Trophoblast cell (in vitro differentiated cells and primary cell): ENCODE results near the gene CSRP2.

Experiments used
- DNase-seq, 2 donors: peaks; one replicate each; pipeline ENCODE4 v3.0.0-alpha.2; 2016
- H2AFZ ChIP-seq: 2 replicates; pipeline ENCODE4 v1.6.1; 2013; ENCODE audit warnings: low read length, moderate library complexity, mild to moderate bottlenecking; ENCODE audit not compliant: insufficient read depth, poor library complexity
- H2AK5ac ChIP-seq: 2 replicates; pipeline ENCODE4 v1.6.1; 2013; ENCODE audit warnings: mild to moderate bottlenecking, low read length
- H2BK120ac ChIP-seq: 2 replicates; pipeline ENCODE4 v1.6.1; 2013; ENCODE audit warnings: low read length, mild to moderate bottlenecking, moderate library complexity; ENCODE audit not compliant: insufficient read depth, poor library complexity
- H2BK12ac ChIP-seq: 2 replicates; pipeline ENCODE4 v1.6.1; 2013; ENCODE audit warnings: mild to moderate bottlenecking, low read length, moderate library complexity
- H2BK5ac ChIP-seq: 2 replicates; pipeline ENCODE4 v1.6.1; 2013; ENCODE audit warnings: low read length, low read depth, moderate library complexity, mild to moderate bottlenecking; ENCODE audit not compliant: poor library complexity
- H3K14ac ChIP-seq: 2 replicates; pipeline ENCODE4 v1.6.1; 2013; ENCODE audit warnings: mild to moderate bottlenecking, low read length
- H3K18ac ChIP-seq: 2 replicates; pipeline ENCODE4 v1.6.1; 2013; ENCODE audit warnings: mild to moderate bottlenecking, low read length
- H3K23ac ChIP-seq: 2 replicates; pipeline ENCODE4 v1.6.1; 2013; ENCODE audit warnings: low read length
- H3K27ac ChIP-seq: 2 replicates; pipeline ENCODE4 v1.5.1; 2013; ENCODE audit warnings: low read depth, mild to moderate bottlenecking, inconsistent platforms, low read length, moderate library complexity
- H3K27me3 ChIP-seq: 2 replicates; pipeline ENCODE4 v1.6.1; 2013; ENCODE audit warnings: inconsistent platforms, mild to moderate bottlenecking, low read length, moderate library complexity; ENCODE audit not compliant: insufficient read depth
- H3K36me3 ChIP-seq, 2 experiments: 1 replicate in 1 of 2; 2 replicates in 1 of 2; pipeline ENCODE4 v1.6.1; 2013; ENCODE audit warnings: low read length in 2 of 2, mild to moderate bottlenecking in 2 of 2, moderate library complexity in 1 of 2; ENCODE audit not compliant: insufficient read depth in 2 of 2, control insufficient read depth in 1 of 2
- H3K4ac ChIP-seq: 2 replicates; pipeline ENCODE4 v1.6.1; 2013; ENCODE audit warnings: low read depth, mild to moderate bottlenecking, low read length, moderate library complexity
- H3K4me1 ChIP-seq, 2 experiments: 1 replicate in 1 of 2; 2 replicates in 1 of 2; pipeline ENCODE4 v1.6.1; 2013; ENCODE audit warnings: low read length in 2 of 2, mild to moderate bottlenecking in 2 of 2, moderate library complexity in 1 of 2; ENCODE audit not compliant: insufficient read depth in 2 of 2, control insufficient read depth in 1 of 2
- H3K4me2 ChIP-seq: 2 replicates; pipeline ENCODE4 v1.6.1; 2013; ENCODE audit warnings: inconsistent platforms, mild to moderate bottlenecking, low read length, moderate library complexity
- H3K4me3 ChIP-seq: 2 replicates; pipeline ENCODE4 v1.5.1; 2013; ENCODE audit warnings: mild to moderate bottlenecking, low read depth, low read length, inconsistent platforms
- H3K79me1 ChIP-seq: one replicate; pipeline ENCODE4 v1.6.1; 2013; ENCODE audit warnings: low read length
- H3K79me2 ChIP-seq: 2 replicates; pipeline ENCODE4 v1.6.1; 2013; ENCODE audit warnings: low read length, mild to moderate bottlenecking; ENCODE audit not compliant: control insufficient read depth, insufficient read depth, poor library complexity
- H3K9ac ChIP-seq: 2 replicates; pipeline ENCODE4 v1.6.1; 2013; ENCODE audit warnings: mild to moderate bottlenecking, low read length
- H3K9me3 ChIP-seq: 2 replicates; pipeline ENCODE4 v1.6.1; 2013; ENCODE audit warnings: low read depth, mild to moderate bottlenecking, control low read depth, inconsistent platforms, low read length; ENCODE audit not compliant: insufficient read depth
- H4K12ac ChIP-seq: 2 replicates; pipeline ENCODE4 v1.6.1; 2013; ENCODE audit warnings: low read depth, mild to moderate bottlenecking, low read length, moderate library complexity
- H4K8ac ChIP-seq: 2 replicates; pipeline ENCODE4 v1.6.1; 2013; ENCODE audit warnings: low read depth, mild to moderate bottlenecking, low read length, moderate library complexity
- H4K91ac ChIP-seq: one replicate; pipeline ENCODE4 v1.6.1; 2013; ENCODE audit warnings: low read depth, mild to moderate bottlenecking, low read length, moderate library complexity
- WGBS: extraction: QIAGEN DNeasy Blood & Tissue Kit; methylation state at CpG from one replicate; pipeline ENCODE4 v1.1.7; 2013; ENCODE audit warnings: missing lambda C conversion rate; ENCODE audit not compliant: insufficient read length, insufficient coverage; ENCODE audit errors: extremely low coverage; 5-methylcytosine and 5-hydroxymethylcytosine counted together

CSRP2 gene

DNA sequence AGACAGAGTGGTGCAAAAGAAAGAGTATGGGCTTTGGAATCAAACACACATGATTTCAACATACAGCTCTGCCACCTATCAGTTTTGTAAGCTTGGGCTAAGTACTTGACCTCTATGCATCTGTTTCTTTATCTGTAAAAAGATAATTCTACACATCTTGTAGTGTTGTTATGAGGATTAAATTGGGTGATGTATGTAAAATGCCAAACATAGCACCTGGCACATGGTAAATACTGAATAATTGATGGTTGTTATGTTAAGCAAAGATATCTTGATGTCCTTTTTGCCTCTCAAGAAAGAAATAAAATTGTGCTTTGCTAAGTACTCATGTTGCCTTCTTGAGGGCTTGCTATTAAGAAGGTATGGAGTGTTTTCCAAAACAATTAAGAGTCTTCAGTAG, 2.3 kb upstream of the CSRP2 start:
- H3K27ac ChIP-seq: no peak overlapping the region
- no peak overlapping the region for H2AFZ ChIP-seq
- H3K79me1 ChIP-seq: peaks cover 12% of the 10 kb centered on the region
- no peaks in the 10 kb centered on the region for H3K4me1 ChIP-seq
- H4K91ac ChIP-seq: no peak overlapping the region
- H2BK5ac ChIP-seq: no peak overlapping the region
- no peaks in the 10 kb centered on the region for H3K36me3 ChIP-seq
- H3K4me2 ChIP-seq: no peak overlapping the region
- H3K14ac ChIP-seq: no peak overlapping the region
- no peak overlapping the region for H2BK12ac ChIP-seq
- no peak overlapping the region for H3K18ac ChIP-seq
- no peak overlapping the region for H3K4me3 ChIP-seq
- no peak overlapping the region for H3K23ac ChIP-seq
- H4K12ac ChIP-seq: no peak overlapping the region
- H2AK5ac ChIP-seq: no peak overlapping the region
- H3K9me3 ChIP-seq: no peaks in the 10 kb centered on the region
- no peak overlapping the region for H3K9ac ChIP-seq
- no peaks in the 10 kb centered on the region for H3K27me3 ChIP-seq
- no peak overlapping the region for H2BK120ac ChIP-seq
- H3K4ac ChIP-seq: no peak overlapping the region
- no peak for DNase-seq
- peaks cover 8% of the 10 kb centered on the region for H3K79me2 ChIP-seq
- no peak overlapping the region for H4K8ac ChIP-seq

DNA sequence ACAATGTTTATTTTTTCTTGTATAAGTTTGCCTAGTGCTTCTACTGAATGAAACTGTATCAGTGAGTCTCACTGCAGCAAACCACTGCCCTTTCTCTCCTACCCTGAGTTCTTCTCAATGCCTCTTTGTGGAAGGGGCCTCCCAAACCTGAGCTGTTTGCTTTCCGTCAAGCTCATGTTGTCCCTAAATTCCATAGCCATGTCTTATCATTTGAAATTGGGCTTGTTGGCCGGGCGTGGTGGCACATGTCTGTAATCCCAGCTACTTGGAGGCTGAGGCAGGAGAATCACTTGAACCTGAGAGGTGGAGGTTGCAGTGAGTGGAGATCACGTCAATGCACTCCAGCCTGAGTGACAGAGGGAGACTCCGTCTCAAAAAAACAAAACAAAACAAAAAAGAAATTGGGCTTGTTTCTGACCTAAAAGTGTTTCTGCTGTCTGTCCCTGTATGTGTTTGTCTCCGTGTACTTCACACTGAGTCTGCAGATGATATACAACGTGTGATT, 1.8 kb upstream of the CSRP2 start:
- Histone ChIP-seq H3K14ac (no peak overlapping the region), H3K18ac (no peak overlapping the region), H3K79me2 (peaks cover 8% of the 10 kb centered on the region), H3K27ac (no peak overlapping the region), H3K36me3 (no peaks in the 10 kb centered on the region), H3K4me1 (no peaks in the 10 kb centered on the region), H2AK5ac (no peak overlapping the region), H2AFZ (no peak overlapping the region), H2BK5ac (no peak overlapping the region), H4K12ac (no peak overlapping the region), H3K4me3 (no peak overlapping the region), H3K9ac (no peak overlapping the region), H4K8ac (no peak overlapping the region), H3K4me2 (no peak overlapping the region), H3K79me1 (peaks cover 12% of the 10 kb centered on the region), H2BK12ac (no peak overlapping the region), H3K27me3 (no peaks in the 10 kb centered on the region), H3K9me3 (no peaks in the 10 kb centered on the region), H3K4ac (no peak overlapping the region), H4K91ac (no peak overlapping the region), H2BK120ac (no peak overlapping the region), H3K23ac (no peak overlapping the region)
- DNase-seq: no peak
- WGBS: no CpG with 5 or more reads among the region's 7 CpGs

DNA sequence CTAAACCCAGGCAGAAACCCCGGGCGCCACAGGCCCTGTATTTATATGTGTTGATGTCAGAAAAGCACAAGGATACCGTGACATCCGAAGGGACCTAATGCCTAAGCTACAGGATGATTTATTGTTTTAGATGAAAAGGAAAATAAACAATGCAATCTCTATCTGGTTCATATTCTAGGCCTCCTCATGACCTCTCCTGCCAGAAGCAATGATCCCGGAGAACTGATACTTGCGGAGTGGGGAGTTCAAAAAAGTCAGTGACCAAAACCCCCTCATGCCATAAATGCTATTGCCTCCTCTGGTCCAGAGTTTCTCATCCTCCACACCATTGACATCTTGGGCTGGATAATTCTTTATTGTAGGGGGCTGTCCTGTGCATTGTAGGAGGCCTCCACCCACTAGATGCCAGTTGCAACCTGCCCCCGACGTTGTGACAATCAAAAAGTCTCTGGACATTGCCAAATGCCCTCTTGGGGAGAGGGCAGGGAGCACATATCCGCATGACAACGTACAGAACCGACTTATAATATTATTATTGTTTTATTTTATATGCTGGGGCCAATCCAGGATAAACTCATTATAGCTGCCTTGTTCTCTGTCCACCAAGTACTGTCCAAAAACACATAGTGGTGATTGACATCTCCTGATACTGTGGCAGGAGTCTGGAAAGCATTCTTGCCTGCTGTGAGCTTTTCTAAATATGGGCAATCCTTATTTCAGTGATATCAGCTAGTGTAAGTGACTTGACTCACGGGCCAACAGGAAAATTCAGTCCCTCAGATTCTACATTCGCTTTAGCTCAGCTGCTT, 1.1 kb upstream of the CSRP2 start:
- Histone ChIP-seq H3K4me2 (peak overlapping the region; percentile 96), H3K23ac (no peak overlapping the region), H3K9me3 (no peaks in the 10 kb centered on the region), H2AK5ac (no peak overlapping the region), H4K12ac (peak overlapping the region; percentile 44), H3K4me3 (no peak overlapping the region), H3K79me2 (peaks cover 8% of the 10 kb centered on the region), H3K4ac (no peak overlapping the region), H3K27ac (no peak overlapping the region), H2BK12ac (no peak overlapping the region), H3K79me1 (peaks cover 12% of the 10 kb centered on the region), H4K91ac (no peak overlapping the region), H2BK5ac (no peak overlapping the region), H3K9ac (no peak overlapping the region), H3K14ac (no peak overlapping the region), H3K18ac (no peak overlapping the region), H2BK120ac (no peak overlapping the region), H2AFZ (peak overlapping the region; percentile 99), H3K27me3 (no peaks in the 10 kb centered on the region), H3K36me3 (no peaks in the 10 kb centered on the region), H4K8ac (peak overlapping the region; percentile 100), H3K4me1 (no peaks in the 10 kb centered on the region)
- no CpG with 5 or more reads among the region's 13 CpGs for WGBS
- DNase-seq: no peak

- H3K4me3 ChIP-seq: peak overlapping the region; percentile 88
- H3K27me3 ChIP-seq: no peaks in the 10 kb centered on the region
- H3K18ac ChIP-seq: peak overlapping the region; percentile 46
- peak overlapping the region; percentile 96 for H2AFZ ChIP-seq
- peak overlapping the region; percentile 69 for H3K27ac ChIP-seq
- peaks cover 12% of the 10 kb centered on the region for H3K79me1 ChIP-seq
- peak overlapping the region; percentile 61 for H3K4ac ChIP-seq
- peak overlapping the region; percentile 62 for H2BK12ac ChIP-seq
- H3K79me2 ChIP-seq: peaks cover 8% of the 10 kb centered on the region
- H3K9ac ChIP-seq: peak overlapping the region; percentile 89
- WGBS: no CpG with 5 or more reads among the region's 44 CpGs
- no peaks in the 10 kb centered on the region for H3K9me3 ChIP-seq
- H3K4me2 ChIP-seq: peak overlapping the region; percentile 96
- no peak overlapping the region for H3K23ac ChIP-seq
- H2BK120ac ChIP-seq: peak overlapping the region; percentile 68
- no peak overlapping the region for H2AK5ac ChIP-seq
- H4K8ac ChIP-seq: peak overlapping the region; percentile 84
- peak overlapping the region; percentile 81 for H3K14ac ChIP-seq
- DNase-seq: peak; percentile 33 to 65
- H4K12ac ChIP-seq: peak overlapping the region; percentile 85
- peak overlapping the region; percentile 64 for H2BK5ac ChIP-seq
- no peaks in the 10 kb centered on the region for H3K4me1 ChIP-seq
- H4K91ac ChIP-seq: peak overlapping the region; percentile 60
- H3K36me3 ChIP-seq: no peaks in the 10 kb centered on the region
Measured at GRCh38 chr12:76878099-76878898, 520 bp downstream of the CSRP2 start.
